Dermis blood vessel endothelial cell (primary cell): ENCODE results near the gene MDM1. TPM values are rescaled to one million over a fixed set of nuclear protein-coding genes. Genes with fewer than 3 reads are reported as not detected.

Experiments used
- DNase-seq: peaks from one replicate; pipeline ENCODE4 v3.0.0; 2010
- total RNA-seq: library from RNA; depleted of rRNA; stranded (reverse); fragments of >200 nt; gene quantifications from 2 replicates; pipeline ENCODE4 v1.2.3, GENCODE V29; 2014

The MDM1 gene, protein sequence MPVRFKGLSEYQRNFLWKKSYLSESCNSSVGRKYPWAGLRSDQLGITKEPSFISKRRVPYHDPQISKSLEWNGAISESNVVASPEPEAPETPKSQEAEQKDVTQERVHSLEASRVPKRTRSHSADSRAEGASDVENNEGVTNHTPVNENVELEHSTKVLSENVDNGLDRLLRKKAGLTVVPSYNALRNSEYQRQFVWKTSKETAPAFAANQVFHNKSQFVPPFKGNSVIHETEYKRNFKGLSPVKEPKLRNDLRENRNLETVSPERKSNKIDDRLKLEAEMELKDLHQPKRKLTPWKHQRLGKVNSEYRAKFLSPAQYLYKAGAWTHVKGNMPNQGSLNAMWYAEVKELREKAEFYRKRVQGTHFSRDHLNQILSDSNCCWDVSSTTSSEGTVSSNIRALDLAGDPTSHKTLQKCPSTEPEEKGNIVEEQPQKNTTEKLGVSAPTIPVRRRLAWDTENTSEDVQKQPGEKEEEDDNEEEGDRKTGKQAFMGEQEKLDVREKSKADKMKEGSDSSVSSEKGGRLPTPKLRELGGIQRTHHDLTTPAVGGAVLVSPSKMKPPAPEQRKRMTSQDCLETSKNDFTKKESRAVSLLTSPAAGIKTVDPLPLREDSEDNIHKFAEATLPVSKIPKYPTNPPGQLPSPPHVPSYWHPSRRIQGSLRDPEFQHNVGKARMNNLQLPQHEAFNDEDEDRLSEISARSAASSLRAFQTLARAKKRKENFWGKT
- 9.7 and 11.1 TPM in 2 replicates for total RNA-seq

- peak; percentile 98 for DNase-seq
Observed at GRCh38 chr12:68331869-68332727, at the start of gene MDM1. TSS of gene MDM1 (minus strand) at chr12:68332362. CDS start at chr12:68332245, 117 bp downstream.

DNA sequence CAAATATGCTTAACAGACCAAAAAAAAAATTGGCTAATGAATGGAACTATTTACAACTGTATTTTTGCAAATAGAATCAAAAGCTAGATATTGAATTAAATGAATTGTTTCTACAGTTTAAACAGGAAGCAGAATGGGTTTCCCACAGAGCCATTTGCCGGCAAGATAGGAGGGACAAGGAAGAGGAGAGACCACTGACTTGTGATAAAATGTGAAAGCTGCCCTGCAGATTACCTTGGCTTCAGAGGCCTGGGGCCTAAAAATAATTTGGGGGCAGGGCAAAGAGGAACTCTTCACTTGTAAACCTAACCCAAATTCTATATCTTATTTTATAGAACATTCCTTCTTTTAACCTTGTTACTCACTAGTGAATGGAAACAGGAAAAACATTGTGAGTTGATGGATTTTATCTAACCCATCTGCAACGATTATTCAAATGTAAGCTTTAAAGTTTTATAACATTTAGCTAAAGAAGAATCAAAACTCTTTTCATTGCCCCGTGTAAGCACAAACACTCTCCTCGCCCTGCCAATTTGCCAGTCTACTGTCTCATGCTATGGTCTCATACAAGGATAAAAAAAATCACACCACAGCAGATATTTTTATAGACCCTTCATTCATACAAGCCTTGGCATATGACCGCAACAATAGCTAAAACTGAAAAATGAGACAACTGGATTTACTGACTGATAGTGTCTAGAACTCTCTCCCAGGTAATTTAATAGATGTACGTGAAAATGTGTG lies 49.5 kb upstream of the MDM1 start:
- no peak for DNase-seq

DNA sequence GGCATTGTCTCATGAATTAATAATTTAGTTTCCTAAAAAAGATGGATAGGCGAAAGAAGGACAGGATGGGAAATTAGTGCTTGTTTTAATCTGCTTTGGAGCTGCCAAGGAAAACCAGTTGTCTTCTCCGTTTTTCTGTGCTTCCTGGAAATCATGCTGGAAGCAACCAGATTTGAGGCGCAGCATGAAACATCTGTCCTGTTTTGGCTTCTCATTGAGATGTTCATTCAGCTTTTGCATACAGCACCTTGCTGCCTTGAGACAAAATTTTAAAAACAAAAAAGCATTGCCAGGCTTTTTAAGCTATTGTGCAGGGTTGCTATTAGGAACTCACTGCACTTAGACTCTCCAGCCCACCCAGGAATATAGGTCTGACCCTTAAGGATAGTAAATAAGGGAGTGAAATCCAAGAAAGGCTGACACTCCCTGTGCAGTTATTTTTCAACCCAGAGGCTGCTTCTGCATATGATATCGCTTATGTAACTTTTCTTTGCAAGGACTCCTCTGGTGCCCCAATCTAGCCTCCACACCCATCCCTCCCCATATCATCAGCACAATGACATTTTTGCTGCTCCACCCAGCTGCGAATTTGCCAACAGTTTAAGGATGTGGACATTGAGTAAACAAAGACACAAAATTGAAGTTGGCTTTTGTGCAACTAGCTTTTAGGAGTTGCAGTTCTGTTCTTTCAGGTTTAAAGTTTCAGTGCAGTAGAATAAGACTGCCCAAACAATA lies 46.9 kb upstream of the MDM1 start:
- DNase-seq, result no peak

- DNase-seq, result no peak
Observed at GRCh38 chr12:68377881-68378280, 45.7 kb upstream of the MDM1 start.

DNA sequence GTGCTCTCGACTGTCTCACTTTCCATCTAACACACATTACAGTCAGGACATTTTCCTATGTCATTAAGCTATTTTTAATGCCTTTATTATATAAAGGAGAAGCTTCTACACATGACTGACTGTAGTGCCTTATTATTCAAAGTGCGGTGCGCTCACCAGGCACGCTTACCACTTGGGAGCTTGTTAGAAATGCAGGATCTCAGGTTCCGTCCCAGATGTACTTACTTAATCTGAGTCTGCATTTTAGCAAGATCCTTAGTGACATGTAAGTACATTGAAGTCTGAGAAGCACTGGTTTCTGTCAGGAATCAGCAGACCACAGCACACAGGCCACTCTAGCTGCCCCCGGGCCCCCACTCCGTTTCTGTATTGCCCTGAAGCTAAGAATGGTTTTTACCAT lies 44.7 kb upstream of the MDM1 start:
- DNase-seq, result no peak

- no peak for DNase-seq
Observed at GRCh38 chr12:68375756-68376695, 43.9 kb upstream of the MDM1 start.

DNA sequence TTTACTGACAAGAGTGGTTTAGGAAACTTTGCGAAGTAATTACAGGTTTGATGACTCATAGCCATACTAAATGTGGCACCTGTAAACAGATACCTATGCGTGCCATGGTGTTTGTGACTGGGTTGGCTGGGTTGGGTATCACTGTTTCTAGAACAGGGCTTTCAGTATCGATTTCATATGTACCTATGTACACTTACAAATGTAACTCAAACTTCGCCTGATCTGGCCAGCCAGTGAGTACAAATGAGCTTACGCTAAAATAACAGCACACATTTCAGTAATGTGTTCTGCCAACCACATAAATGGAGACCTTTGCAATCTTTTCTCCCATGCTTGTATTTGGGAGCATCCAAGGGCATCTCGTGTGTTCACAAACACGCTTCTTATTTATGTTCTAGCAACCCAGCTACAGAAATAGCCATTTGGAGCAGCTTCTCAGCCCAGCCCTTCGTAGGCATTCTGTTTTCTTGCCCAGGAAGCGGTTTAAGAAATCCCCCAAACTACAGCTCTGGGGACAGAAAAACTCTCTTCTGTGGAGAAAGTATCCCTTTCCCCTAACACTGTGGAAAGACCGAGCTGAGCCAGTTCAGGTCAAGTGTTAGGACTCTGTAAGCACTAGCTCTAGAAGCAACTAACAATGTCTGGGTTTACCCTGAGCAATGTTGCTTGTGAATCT lies 42.3 kb upstream of the MDM1 start:
- DNase-seq, result no peak

DNA sequence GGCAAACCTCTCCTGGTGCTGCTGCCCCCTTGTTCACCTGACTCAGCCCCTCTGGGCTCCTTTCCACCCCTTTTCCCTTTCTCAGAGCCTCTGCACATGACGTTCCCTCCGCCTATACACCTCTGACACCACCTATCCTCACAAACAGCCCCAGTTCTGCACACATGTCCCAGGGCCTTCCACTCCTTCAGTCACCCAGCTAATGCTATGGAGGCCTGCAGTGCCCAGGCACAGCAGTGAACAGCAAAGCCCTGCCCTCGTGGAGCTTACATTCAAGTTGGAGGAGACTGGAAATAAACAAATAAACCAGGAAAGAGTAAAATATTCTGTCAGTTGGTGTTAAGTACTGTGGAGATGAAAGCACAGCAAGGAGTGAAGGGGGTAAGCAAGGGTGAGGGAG lies 38.5 kb upstream of the MDM1 start:
- DNase-seq, result no peak

GRCh38 chr12:68370006-68370590 lies 37.9 kb upstream of the MDM1 start:
- DNase-seq, result no peak

GRCh38 chr12:68368327-68368726 lies 36.2 kb upstream of the MDM1 start:
- DNase-seq, result no peak

DNA sequence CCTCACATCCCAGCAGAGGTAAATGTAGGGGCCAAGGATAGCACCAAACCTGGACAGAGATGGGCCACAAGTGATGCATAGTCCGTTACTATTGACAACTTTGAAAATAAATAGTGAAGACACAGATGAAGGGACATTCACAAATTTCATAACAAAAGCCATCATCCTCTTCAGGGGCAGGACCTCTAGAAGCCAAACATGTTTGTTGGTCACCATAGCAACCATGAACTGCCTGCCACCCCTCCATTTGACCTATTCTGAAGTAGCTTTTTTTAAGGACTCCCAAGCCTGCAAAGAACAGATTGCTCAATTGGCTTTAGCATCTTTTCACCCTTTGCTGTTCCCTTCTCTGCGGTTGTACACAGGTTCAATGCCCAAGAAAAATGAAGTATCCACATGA lies 35.7 kb upstream of the MDM1 start:
- DNase-seq, result no peak

- DNase-seq, result no peak
Observed at GRCh38 chr12:68367116-68367515, 35.0 kb upstream of the MDM1 start.

DNA sequence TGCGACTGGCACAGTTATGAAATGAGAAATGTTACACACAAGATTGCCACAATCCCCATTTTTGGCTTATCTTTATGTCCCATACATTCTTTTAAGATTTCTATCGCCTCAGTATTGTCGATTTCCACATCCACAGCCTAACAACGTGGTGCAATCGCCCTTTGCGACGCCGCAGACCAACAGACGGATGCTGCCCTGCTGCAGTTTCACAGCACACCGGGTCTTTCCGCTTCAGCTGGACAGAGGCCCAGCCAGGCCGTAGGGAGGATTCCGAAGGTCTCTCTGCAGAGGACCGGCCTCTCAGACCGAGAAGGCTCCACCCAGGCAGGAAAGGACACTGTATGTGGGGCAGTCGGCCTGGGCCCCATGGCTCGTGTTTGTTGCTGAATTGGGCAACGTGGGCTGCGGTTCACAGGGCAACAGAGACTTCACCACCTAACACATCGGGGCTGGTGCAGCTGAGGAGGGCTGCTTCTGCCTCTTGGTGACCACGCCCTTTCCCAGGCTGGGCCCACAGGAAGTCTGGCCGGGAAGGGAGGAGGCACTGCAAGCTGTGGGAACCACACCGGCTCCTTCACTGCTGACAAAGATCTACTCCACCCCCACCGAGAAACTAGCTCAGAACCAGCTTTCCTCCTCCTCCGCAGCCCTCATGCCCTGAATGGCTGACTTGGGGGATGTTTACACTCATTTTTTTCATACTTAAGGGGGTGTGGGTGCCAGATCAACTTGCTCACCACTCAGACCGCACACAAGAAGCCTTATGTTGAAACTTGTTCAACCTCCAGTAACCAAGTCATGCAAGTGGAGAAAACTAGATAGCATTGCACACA lies 32.9 kb upstream of the MDM1 start:
- peak; percentile 93 for DNase-seq

DNA sequence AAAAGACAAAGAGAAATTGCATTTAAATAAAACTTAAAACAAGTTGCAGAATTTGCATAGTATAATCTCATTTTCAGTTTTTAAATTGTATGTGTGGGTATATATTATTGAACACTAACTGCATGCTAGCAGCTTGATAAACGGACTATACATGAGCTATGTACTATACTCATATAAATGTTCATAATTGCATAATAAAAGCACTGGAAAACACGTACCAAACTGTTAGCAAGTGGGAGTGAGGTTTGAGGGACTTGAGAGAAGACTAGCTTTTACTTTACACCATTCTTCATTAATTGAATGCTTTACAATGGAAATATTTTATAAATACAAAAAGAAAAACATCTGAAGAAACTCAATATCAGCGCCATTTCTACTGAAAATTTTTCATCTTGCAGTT lies 32.2 kb upstream of the MDM1 start:
- no peak for DNase-seq

- DNase-seq, result no peak
Observed at GRCh38 chr12:68361953-68362352, 29.8 kb upstream of the MDM1 start.

- no peak for DNase-seq
Observed at GRCh38 chr12:68359674-68360073, 27.5 kb upstream of the MDM1 start.

- peak; percentile 87 for DNase-seq
Observed at GRCh38 chr12:68358532-68359485, 26.6 kb upstream of the MDM1 start.
